H9 (cell line): ENCODE data around the gene OR56A1. TPM values are rescaled to one million over a fixed set of nuclear protein-coding genes. Genes with fewer than 3 reads are reported as not detected.

Experiments
- DNase-seq: peaks from one replicate; pipeline ENCODE4 v3.0.0-alpha.2; 2017
- H2AFZ ChIP-seq: one replicate; pipeline ENCODE4 v1.6.1; 2013; ENCODE audit warnings: mild to moderate bottlenecking, low read length, control low read depth, moderate library complexity
- H2AK5ac ChIP-seq: 2 replicates; pipeline ENCODE4 v1.6.1; 2013; ENCODE audit warnings: low read length, control low read depth, mixed read lengths; ENCODE audit not compliant: insufficient read length
- H2BK120ac ChIP-seq: one replicate; pipeline ENCODE4 v1.6.1; 2013; ENCODE audit warnings: low read depth, mild to moderate bottlenecking, low read length, control low read depth, inconsistent platforms; ENCODE audit not compliant: poor library complexity, severe bottlenecking
- H2BK12ac ChIP-seq: 2 replicates; pipeline ENCODE4 v1.6.1; 2013; ENCODE audit warnings: low read length, control low read depth, mixed read lengths, low read depth; ENCODE audit not compliant: insufficient read length
- H2BK15ac ChIP-seq: 2 replicates; pipeline ENCODE4 v1.6.1; 2013; ENCODE audit warnings: low read depth, low read length, control low read depth
- H2BK20ac ChIP-seq: one replicate; pipeline ENCODE4 v1.6.1; 2013; ENCODE audit warnings: low read depth, mild to moderate bottlenecking, low read length, control low read depth, inconsistent platforms; ENCODE audit not compliant: poor library complexity, severe bottlenecking
- H2BK5ac ChIP-seq: 2 replicates; pipeline ENCODE4 v1.6.1; 2013; ENCODE audit warnings: low read length, control low read depth, mixed read lengths; ENCODE audit not compliant: insufficient read length
- H3K14ac ChIP-seq: 2 replicates; pipeline ENCODE4 v1.6.1; 2013; ENCODE audit warnings: low read length, control low read depth; ENCODE audit not compliant: insufficient read depth
- H3K18ac ChIP-seq: 2 replicates; pipeline ENCODE4 v1.6.1; 2013; ENCODE audit warnings: low read depth, mild to moderate bottlenecking, mixed read lengths, low read length, control low read depth; ENCODE audit not compliant: insufficient read length
- H3K23ac ChIP-seq: 2 replicates; pipeline ENCODE4 v1.6.1; 2013; ENCODE audit warnings: low read length, control low read depth, mixed read lengths, low read depth; ENCODE audit not compliant: insufficient read length
- H3K23me2 ChIP-seq: 2 replicates; pipeline ENCODE4 v1.6.1; 2013; ENCODE audit warnings: low read depth, mild to moderate bottlenecking, mixed read lengths, low read length, control low read depth; ENCODE audit not compliant: insufficient read length, poor library complexity, severe bottlenecking
- H3K27ac ChIP-seq: 2 replicates; pipeline ENCODE4 v1.5.1; 2013; ENCODE audit warnings: low read length, control low read depth, mixed read lengths, low read depth; ENCODE audit not compliant: insufficient read length
- H3K27me3 ChIP-seq: 2 replicates; pipeline ENCODE4 v1.6.1; 2013; ENCODE audit warnings: low read length, control low read depth, inconsistent platforms; ENCODE audit not compliant: insufficient read depth
- H3K4ac ChIP-seq: 2 replicates; pipeline ENCODE4 v1.6.1; 2013; ENCODE audit warnings: low read depth, mild to moderate bottlenecking, control low read depth, inconsistent platforms, low read length, moderate library complexity
- H3K4me1 ChIP-seq: 2 replicates; pipeline ENCODE4 v1.6.1; 2013; ENCODE audit warnings: low read length, control low read depth, inconsistent platforms; ENCODE audit not compliant: insufficient read depth
- H3K4me2 ChIP-seq: 2 replicates; pipeline ENCODE4 v1.6.1; 2013; ENCODE audit warnings: low read length, control low read depth, mixed read lengths; ENCODE audit not compliant: insufficient read length, insufficient read depth
- H3K56ac ChIP-seq: 2 replicates; pipeline ENCODE4 v1.6.1; 2013; ENCODE audit warnings: low read depth, mild to moderate bottlenecking, mixed read lengths, low read length, control low read depth; ENCODE audit not compliant: insufficient read length
- H3K79me1 ChIP-seq: 2 replicates; pipeline ENCODE4 v1.6.1; 2013; ENCODE audit warnings: low read depth, mild to moderate bottlenecking, moderate library complexity, low read length, control low read depth, inconsistent platforms; ENCODE audit not compliant: insufficient read depth, poor library complexity, severe bottlenecking
- H3K79me2 ChIP-seq: 2 replicates; pipeline ENCODE4 v1.6.1; 2013; ENCODE audit warnings: low read length, control low read depth, inconsistent platforms; ENCODE audit not compliant: insufficient read depth
- H3K9ac ChIP-seq: 2 replicates; pipeline ENCODE4 v1.6.1; 2013; ENCODE audit warnings: low read length, control low read depth, mixed read lengths; ENCODE audit not compliant: insufficient read length; ENCODE audit errors: extremely low read depth
- H3K9me3 ChIP-seq: one replicate; pipeline ENCODE4 v1.6.1; 2013; ENCODE audit warnings: low read depth, low read length, inconsistent platforms; ENCODE audit not compliant: control insufficient read depth
- H3T11ph ChIP-seq: one replicate; pipeline ENCODE4 v1.6.1; 2013; ENCODE audit warnings: mild to moderate bottlenecking, low read length, control low read depth, inconsistent platforms
- H4K20me1 ChIP-seq: one replicate; pipeline ENCODE4 v1.6.1; 2013; ENCODE audit not compliant: control insufficient read depth, insufficient read length, insufficient read depth
- H4K5ac ChIP-seq: 2 replicates; pipeline ENCODE4 v1.6.1; 2013; ENCODE audit warnings: low read depth, mild to moderate bottlenecking, mixed read lengths, low read length, control low read depth; ENCODE audit not compliant: insufficient read length
- H4K8ac ChIP-seq: replicated peaks from 2 replicates; pipeline ENCODE4 v1.6.1; 2013; ENCODE audit warnings: low read length, control low read depth, mixed read lengths, low read depth; ENCODE audit not compliant: insufficient read length
- H4K91ac ChIP-seq: 2 replicates; pipeline ENCODE4 v1.6.1; 2013; ENCODE audit warnings: low read depth, mild to moderate bottlenecking, moderate library complexity, mixed read lengths, low read length, control low read depth; ENCODE audit not compliant: insufficient read length
- H3K27ac Mint-ChIP-seq, 3 experiments: 2 replicates in 2 of 3; 3 replicates in 1 of 3; pipeline ENCODE4 v1.8.0; 2020 to 2021; ENCODE audit warnings: mixed read lengths in 3 of 3, mild to moderate bottlenecking in 1 of 3, moderate library complexity in 1 of 3
- H3K27me3 Mint-ChIP-seq: 2 replicates; pipeline ENCODE4 v1.8.0; 2021; ENCODE audit warnings: low read depth, mild to moderate bottlenecking, moderate library complexity, mixed read lengths
- H3K36me3 Mint-ChIP-seq, 3 experiments: 2 replicates in 2 of 3; 3 replicates in 1 of 3; pipeline ENCODE4 v1.8.0; 2020 to 2021; ENCODE audit warnings: low read depth in 3 of 3, mixed read lengths in 3 of 3; ENCODE audit not compliant: insufficient read depth in 1 of 3
- H3K4me1 Mint-ChIP-seq, 2 experiments: 2 replicates each; pipeline ENCODE4 v1.8.0; 2020; ENCODE audit warnings: mixed read lengths in 2 of 2
- H3K4me3 Mint-ChIP-seq, 2 experiments: 2 replicates in 1 of 2; 3 replicates in 1 of 2; pipeline ENCODE4 v1.8.0; 2020 to 2021; ENCODE audit warnings: mild to moderate bottlenecking in 2 of 2, mixed read lengths in 2 of 2, moderate library complexity in 1 of 2
- H3K9me3 Mint-ChIP-seq, 2 experiments: 2 replicates in 1 of 2; 3 replicates in 1 of 2; pipeline ENCODE4 v1.8.0; 2020; ENCODE audit warnings: mild to moderate bottlenecking in 2 of 2, mixed read lengths in 2 of 2, moderate library complexity in 1 of 2
- WGBS: extraction: QIAGEN DNeasy Blood & Tissue Kit; methylation state at CpG from one replicate; pipeline ENCODE4 v1.1.7; 2013; ENCODE audit warnings: missing lambda C conversion rate, low lambda C conversion rate, mixed read lengths; ENCODE audit not compliant: insufficient read length; ENCODE audit errors: extremely low coverage; 5-methylcytosine and 5-hydroxymethylcytosine counted together
- total RNA-seq: library from RNA; stranded (reverse); gene quantifications from 2 replicates; pipeline ENCODE4 v1.2.1, GENCODE V29; 2021
- TF ChIP-seq, protein P1 (sequence below): fragments of 200-600 bp; sonication (generic); conservative IDR thresholded peaks from 3 replicates; pipeline ENCODE4 v1.8.0; 2021; ENCODE audit warnings: antibody characterized with exemption, mild to moderate bottlenecking

The OR56A1 gene
- total RNA-seq, 1 experiment from 2014 or later: 0.07 TPM

DNA sequence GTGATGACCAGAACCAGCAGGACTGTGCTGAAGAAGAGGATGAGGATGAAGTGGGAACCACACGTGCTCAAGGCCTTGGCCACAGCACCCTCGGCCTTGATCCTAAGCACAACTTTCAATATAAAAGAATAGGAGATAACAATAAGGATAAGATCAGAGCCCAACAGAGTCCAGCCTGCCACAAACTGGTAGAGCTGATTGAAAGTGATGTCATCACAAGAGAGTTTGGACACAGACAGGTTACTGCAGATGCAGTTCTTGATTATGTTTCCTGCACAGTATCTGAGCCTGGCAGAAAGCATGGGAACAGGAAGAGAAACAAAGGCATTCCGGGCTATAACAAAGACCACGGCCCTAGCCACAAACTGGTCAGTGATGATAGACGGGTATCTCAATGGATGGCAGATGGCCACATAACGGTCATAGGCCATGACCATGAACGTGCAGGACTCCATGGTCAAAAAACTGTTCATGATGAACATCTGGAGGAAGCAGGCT, 28.3 kb downstream of the OR56A1 start:
- Histone ChIP-seq H3K56ac (no peak overlapping the region), H2BK5ac (no peak overlapping the region), H3K27me3 (no peaks in the 10 kb centered on the region), H3K23me2 (no peaks in the 10 kb centered on the region), H4K20me1 (no peaks in the 10 kb centered on the region), H3K4me1 (no peaks in the 10 kb centered on the region), H3K9ac (no peak overlapping the region), H3K18ac (no peak overlapping the region), H4K91ac (no peak overlapping the region), H2BK12ac (no peak overlapping the region), H4K8ac (no peak overlapping the region), H3K4me2 (no peak overlapping the region), H3K27ac (no peak overlapping the region), H3K4ac (no peak overlapping the region), H3K14ac (no peak overlapping the region; the same call in 1 of the 2 replicates), H3K79me1 (no peaks in the 10 kb centered on the region), H3K79me2 (no peaks in the 10 kb centered on the region), H4K5ac (no peak overlapping the region), H3K9me3 (no peaks in the 10 kb centered on the region), H2AK5ac (no peak overlapping the region), H3K23ac (no peak overlapping the region), H2AFZ (no peak overlapping the region), H2BK20ac (no peak overlapping the region), H2BK15ac (no peak overlapping the region), H3T11ph (no peak overlapping the region), H2BK120ac (no peak overlapping the region)
- Mint-ChIP-seq H3K4me3 (no peak overlapping the region), H3K27me3 (no peaks in the 10 kb centered on the region; the same call in 1 of the 2 replicates), H3K9me3 (no peaks in the 10 kb centered on the region), H3K4me1 (no peaks in the 10 kb centered on the region), H3K27ac (no peak overlapping the region), H3K36me3 (no peaks in the 10 kb centered on the region)
- DNase-seq: no peak
- TF ChIP-seq, protein P1, sequence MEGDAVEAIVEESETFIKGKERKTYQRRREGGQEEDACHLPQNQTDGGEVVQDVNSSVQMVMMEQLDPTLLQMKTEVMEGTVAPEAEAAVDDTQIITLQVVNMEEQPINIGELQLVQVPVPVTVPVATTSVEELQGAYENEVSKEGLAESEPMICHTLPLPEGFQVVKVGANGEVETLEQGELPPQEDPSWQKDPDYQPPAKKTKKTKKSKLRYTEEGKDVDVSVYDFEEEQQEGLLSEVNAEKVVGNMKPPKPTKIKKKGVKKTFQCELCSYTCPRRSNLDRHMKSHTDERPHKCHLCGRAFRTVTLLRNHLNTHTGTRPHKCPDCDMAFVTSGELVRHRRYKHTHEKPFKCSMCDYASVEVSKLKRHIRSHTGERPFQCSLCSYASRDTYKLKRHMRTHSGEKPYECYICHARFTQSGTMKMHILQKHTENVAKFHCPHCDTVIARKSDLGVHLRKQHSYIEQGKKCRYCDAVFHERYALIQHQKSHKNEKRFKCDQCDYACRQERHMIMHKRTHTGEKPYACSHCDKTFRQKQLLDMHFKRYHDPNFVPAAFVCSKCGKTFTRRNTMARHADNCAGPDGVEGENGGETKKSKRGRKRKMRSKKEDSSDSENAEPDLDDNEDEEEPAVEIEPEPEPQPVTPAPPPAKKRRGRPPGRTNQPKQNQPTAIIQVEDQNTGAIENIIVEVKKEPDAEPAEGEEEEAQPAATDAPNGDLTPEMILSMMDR: no peak
- WGBS: no CpG with 5 or more reads among the region's 7 CpGs
